Adrenal gland (tissue), 5 donors: ENCODE measurements around the gene MEGF11.

Experiments used
- CTCF ChIP-seq, 6 experiments: fragments of 450-650 bp in 4 of 6; fragments of 200-600 bp in 2 of 6; sonication (generic) in 1 of 6; IDR thresholded peaks; 1 replicate in 5 of 6; 2 replicates in 1 of 6; pipeline versions ENCODE4 v1.5.1 to v1.8.0; 2016 to 2021; ENCODE audit warnings: antibody characterized with exemption in 6 of 6, mild to moderate bottlenecking in 2 of 6, moderate library complexity in 1 of 6
- POLR2A ChIP-seq, 2 donors: fragments of 450-650 bp; IDR thresholded peaks; one replicate each; pipeline ENCODE4 v1.6.1; 2017; ENCODE audit warnings: antibody characterized with exemption in 2 of 2, mild to moderate bottlenecking in 2 of 2, moderate library complexity in 1 of 2
- donor health status: DM: no; HTN: no; CAD: no.

GRCh38 chr15:65949011-65949410 lies 304.5 kb downstream of the MEGF11 start:
- TF ChIP-seq CTCF (IDR thresholded peaks at IDR 0.05): no peak
- no peak for TF ChIP-seq POLR2A (IDR thresholded peaks at IDR 0.05)
